ENCODE measurements around the gene AOX1. TPM values are rescaled to one million over a fixed set of nuclear protein-coding genes. Genes with fewer than 3 reads are reported as not detected.

Gene AOX1
- total RNA-seq, 1 experiment from 2014 or later: 0.71 TPM

DNA sequence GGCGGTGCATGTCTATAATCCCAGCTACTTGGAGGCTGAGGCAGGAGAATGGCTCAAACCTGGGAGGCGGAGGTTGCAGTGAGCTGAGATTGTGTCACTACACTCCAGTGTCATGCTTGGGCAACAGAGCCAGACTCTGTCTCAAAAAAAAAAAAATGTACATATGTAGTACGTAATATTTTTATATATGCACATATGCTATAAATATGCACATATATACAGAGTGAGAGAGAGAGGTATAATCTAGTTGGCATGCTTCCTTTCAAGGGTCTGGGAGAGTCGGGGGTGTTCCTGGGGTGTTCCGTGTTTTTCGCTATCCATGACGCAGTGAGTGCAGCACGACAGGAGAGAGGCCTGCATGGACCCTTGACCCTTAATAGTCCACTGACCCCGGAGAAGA is 83.5 kb downstream of the AOX1 start:
- no TSS peak for BruUV-seq (replicated peaks)
- TF ChIP-seq JUND (IDR thresholded peaks at IDR 0.05) (no peak), EZH2phosphoT487 (IDR thresholded peaks at IDR 0.05; ENCODE audit: borderline replicate concordance) (no peak), FOSL1 (IDR thresholded peaks at IDR 0.05; ENCODE audit: low read depth) (no peak), ATF3 (IDR thresholded peaks at IDR 0.05) (no peak), CEBPB (IDR thresholded peaks at IDR 0.05; ENCODE audit: low read depth) (no peak), RAD21 (IDR thresholded peaks at IDR 0.05; ENCODE audit: low read depth) (no peak), CBX3 (IDR thresholded peaks at IDR 0.05; ENCODE audit: low read depth) (no peak), SP1 (IDR thresholded peaks at IDR 0.05; ENCODE audit: low read depth) (no peak), ZNF274 (IDR thresholded peaks at IDR 0.05; ENCODE audit: low read depth, low read length) (no peak), POLR2AphosphoS5 (IDR thresholded peaks at IDR 0.05; ENCODE audit: low read depth, low read length) (no peak)
- TF ChIP-seq, protein P1, sequence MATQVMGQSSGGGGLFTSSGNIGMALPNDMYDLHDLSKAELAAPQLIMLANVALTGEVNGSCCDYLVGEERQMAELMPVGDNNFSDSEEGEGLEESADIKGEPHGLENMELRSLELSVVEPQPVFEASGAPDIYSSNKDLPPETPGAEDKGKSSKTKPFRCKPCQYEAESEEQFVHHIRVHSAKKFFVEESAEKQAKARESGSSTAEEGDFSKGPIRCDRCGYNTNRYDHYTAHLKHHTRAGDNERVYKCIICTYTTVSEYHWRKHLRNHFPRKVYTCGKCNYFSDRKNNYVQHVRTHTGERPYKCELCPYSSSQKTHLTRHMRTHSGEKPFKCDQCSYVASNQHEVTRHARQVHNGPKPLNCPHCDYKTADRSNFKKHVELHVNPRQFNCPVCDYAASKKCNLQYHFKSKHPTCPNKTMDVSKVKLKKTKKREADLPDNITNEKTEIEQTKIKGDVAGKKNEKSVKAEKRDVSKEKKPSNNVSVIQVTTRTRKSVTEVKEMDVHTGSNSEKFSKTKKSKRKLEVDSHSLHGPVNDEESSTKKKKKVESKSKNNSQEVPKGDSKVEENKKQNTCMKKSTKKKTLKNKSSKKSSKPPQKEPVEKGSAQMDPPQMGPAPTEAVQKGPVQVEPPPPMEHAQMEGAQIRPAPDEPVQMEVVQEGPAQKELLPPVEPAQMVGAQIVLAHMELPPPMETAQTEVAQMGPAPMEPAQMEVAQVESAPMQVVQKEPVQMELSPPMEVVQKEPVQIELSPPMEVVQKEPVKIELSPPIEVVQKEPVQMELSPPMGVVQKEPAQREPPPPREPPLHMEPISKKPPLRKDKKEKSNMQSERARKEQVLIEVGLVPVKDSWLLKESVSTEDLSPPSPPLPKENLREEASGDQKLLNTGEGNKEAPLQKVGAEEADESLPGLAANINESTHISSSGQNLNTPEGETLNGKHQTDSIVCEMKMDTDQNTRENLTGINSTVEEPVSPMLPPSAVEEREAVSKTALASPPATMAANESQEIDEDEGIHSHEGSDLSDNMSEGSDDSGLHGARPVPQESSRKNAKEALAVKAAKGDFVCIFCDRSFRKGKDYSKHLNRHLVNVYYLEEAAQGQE (IDR thresholded peaks at IDR 0.05; ENCODE audit: low read depth): no peak
- H3K4me2 ChIP-seq (ENCODE audit: low read length): no peak overlapping the region
- no peaks in the 10 kb centered on the region for H3K4me1 ChIP-seq (ENCODE audit: control insufficient read depth in 1 of 2, insufficient read depth in 2 of 2, low read length in 2 of 2)
- no peak overlapping the region for H3K4me3 ChIP-seq (replicated peaks in 1 of 2; ENCODE audit: low read depth in 1 of 2, low read length in 2 of 2)
- DNase-seq (ENCODE audit: low read depth, low spot score) (no peak), ATAC-seq (no peak)
- H3K9ac ChIP-seq (ENCODE audit: low read length): no peak overlapping the region
- H3K27me3 ChIP-seq (ENCODE audit: insufficient read depth, low read length): no peaks in the 10 kb centered on the region
- ChIA-PET CTCF (no interaction called here), RAD21 (ENCODE audit: low non-redundant PET in 1 of 2, low total read pairs in 2 of 2, uncharacterized antibody in 2 of 2, unreplicated experiment in 2 of 2) (no interaction called here), POLR2A (no interaction called here)
- no peaks in the 10 kb centered on the region for H3K36me3 ChIP-seq (ENCODE audit: control insufficient read depth in 1 of 2, insufficient read depth in 2 of 2, low read length in 2 of 2)
- intact Hi-C loops (cut with micrococcal nuclease): no loop called here
- no peaks in the 10 kb centered on the region for H3K79me2 ChIP-seq (ENCODE audit: insufficient read depth, low read length)
- no peaks in the 10 kb centered on the region for H3K9me2 ChIP-seq (ENCODE audit: insufficient read depth)
- no peak overlapping the region for H2AFZ ChIP-seq (ENCODE audit: low read depth, low read length, poor library complexity, severe bottlenecking)
- H3K27ac ChIP-seq (ENCODE audit: low read depth, low read length): no peak overlapping the region
- H3K9me3 ChIP-seq (ENCODE audit: control insufficient read depth in 1 of 2, insufficient read depth in 1 of 2, low read depth in 1 of 2, low read length in 2 of 2): no peaks in the 10 kb centered on the region
- no peaks in the 10 kb centered on the region for H4K20me1 ChIP-seq (ENCODE audit: insufficient read depth)
